Cortex of kidney (tissue), 1 donor: ENCODE measurements around the gene SRM.
"Not testable (repeated sequence)": the region's sequence is repeated elsewhere in the genome, so short reads cannot be mapped to it uniquely, and the experiment has no call there.

Source experiments
- DNase-seq: peaks from one replicate; lab custom pipeline; 2025; lab: John Stamatoyannopoulos, UW

Gene SRM

DNA sequence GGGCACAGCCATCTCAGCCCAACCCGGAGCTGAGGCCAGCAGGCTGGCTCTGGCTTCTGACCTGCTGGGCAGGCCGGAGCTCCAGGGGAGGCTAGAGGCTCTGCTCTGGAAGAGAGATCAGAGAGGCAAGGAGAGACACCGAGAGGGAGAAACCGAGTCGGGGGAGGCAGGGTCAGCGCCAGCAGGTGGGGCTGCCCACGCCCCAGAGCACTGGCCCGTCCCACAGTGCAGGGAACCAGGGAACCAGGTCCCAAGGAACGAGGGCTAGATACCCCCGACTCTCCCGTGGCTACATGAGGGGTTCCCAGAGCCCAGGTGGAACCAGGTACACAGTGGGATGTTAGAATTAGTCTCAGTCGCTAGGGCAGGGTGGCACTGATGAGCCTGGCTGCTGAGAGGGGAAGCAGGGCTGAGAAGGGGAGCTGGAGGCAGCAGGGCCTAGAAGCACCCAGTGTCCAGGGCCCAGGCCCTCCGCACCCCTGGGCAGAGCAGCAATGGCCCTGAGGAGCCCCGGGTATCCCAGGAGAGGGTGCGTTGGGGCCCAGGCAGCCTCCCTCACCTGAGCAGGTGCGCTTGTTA lies 14.9 kb downstream of the SRM start:
- DNase-seq, result no peak

DNA sequence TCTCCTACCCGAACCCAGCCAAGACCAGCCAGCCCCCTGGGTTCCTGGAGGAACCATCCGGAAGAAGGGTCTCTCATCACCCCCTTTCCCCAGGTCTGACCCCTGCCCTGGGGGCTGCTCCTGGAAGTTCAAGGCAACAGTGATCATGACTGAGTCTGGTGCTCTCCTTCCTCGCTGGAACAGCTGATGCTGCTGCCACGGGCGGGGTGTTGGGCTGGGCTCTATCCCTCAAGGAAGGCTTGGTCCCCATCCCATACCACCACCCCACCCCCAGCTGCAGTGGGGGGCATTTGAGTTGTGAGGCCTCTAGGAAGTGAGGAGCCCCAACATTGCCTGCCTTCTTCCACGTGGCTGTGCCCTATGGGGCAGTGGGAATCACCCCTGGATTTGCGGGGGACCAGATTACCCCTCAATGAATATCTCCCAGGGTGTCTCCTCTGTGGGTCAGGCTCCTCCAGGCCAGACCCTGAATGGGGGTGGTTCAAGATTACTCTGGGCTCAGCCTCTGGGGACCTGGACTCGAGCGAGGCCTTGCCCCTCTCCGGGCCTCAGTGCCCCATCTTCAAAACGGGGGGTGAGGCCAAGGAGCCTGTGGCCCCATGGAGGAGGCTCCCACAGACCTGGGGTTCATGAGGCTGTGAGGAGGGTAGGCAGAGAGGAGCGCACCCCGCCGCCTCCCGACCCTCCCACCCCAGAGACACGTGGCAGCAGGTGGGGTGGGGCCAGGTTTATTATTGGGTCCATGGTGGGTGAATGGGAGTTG lies 15.6 kb downstream of the SRM start:
- DNase-seq, result no peak

DNA sequence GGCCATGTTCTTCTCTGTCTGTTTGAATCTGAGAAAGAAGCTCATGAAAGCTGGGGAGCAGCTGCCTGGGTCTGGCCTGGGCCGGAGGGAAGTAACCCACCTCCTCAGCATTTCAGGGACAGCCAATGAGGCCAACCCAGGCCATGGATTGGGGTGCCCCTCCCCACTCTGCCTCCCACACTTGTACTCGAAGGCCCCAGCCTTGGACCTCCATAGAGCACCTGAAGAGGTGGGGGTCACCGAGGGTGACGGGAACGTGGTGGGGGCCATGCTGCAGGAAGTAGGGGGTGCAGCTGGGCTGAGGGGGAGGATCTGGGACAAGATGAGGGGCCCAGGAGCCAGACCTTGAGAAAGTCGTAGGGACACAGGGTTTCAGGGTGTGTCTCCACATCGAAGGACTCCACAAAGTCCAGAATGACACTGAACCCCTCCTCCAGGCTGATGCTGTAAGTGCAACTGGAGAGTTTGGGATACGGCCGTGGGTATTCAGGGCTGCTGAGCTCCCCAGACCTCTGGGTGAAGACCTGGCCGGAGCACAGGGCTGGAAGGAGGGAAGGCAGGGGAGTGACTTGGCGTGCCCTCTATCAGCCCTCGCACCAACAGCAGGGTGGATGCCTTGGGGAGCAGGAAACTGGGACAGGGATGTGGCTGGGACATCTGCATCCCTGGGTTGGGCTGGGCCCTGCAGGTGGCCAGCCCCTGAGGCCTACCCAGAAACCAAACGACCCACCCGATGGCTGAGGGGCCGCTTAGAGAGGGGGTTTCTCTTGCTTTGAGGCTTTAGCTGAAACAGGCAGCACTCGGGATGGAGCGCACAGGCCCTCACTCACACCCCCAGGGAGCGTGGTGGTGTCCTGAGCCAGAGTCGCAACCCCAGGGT lies 16.6 kb downstream of the SRM start:
- DNase-seq, result no peak

DNA sequence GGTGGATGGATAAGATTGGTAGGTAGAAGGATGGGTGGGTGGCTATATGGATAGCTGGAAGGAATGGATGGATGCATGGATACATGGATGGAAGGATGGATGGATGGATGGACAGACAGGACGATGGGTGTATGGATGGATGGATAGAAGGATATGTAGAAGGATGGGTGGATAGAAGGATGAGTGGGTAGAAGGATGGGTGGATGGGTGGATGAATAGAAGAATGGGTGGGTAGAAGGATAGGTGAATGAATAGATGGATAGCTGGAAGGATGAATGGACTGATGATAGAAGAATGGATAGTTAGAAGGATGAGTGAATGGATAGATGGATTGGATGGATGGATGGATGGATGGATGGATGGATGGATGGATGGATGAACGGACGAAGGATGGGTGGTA lies 17.8 kb downstream of the SRM start:
- no peak for DNase-seq

DNA sequence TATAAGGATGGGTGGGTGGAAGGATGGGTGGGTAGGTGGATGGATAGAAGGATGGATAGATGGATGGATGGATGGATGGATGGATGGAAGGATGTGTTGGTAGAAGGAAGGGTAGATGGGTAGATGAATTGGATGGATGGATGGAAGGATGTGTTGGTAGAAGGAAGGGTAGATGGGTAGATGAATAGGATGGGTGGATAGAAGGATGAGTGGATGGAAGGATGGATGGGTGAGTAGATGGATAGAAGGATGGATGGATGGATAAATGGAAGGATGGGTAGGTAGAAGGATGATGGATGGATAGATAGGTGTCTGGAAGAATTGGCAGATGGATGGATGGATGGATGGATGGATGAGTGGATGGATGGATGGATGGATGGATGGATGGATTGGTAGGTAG lies 18.8 kb downstream of the SRM start:
- no peak for DNase-seq

DNA sequence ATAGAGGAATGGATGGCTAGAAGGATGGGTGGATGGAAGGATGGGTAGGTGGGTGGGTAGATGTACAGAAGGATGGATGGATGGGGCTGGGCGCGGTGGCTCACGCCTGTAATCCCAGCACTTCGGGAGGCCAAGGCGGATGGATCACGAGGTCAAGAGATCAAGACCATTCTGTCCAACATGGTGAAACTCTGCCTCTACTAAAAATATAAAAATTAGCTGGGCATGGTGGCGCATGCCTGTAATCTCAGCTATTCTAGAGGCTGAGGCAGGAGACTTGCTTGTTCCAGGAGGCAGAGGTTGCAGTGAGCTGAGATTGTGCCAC lies 19.8 kb downstream of the SRM start:
- DNase-seq, result not testable (repeated sequence)

DNA sequence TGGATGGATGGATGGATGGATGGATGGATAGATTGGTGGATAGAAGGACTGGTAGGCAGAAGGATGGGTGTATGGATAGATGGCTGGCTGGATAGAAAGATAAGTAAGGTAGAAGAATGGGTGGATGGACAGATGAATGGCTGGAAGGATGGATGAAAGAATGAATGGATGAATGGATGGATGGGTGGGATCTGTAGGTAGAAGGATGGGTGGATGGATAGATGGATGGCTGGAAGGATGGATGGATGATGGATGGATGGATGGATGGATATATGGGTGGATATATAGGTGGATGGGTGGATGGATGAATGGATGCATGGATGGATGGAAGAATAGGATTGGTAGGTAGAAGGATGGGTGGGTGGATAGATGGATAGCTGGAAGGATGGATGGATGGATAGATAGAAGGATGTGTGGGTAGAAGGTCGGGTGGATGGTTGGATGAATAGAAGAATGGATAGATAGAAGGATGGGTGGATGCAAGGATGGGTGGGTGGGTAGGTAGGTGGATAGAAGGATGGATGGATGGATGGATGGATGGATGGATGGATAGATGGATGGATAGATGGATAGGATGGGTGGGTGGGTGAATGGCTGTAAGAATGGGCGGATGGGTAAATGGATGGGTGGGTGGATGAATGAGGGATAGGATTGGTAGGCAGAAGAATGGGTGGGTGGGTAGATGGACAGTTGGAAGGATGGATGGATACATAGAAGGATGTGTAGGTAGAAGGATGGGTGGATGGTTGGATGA lies 20.3 kb downstream of the SRM start:
- no peak for DNase-seq

DNA sequence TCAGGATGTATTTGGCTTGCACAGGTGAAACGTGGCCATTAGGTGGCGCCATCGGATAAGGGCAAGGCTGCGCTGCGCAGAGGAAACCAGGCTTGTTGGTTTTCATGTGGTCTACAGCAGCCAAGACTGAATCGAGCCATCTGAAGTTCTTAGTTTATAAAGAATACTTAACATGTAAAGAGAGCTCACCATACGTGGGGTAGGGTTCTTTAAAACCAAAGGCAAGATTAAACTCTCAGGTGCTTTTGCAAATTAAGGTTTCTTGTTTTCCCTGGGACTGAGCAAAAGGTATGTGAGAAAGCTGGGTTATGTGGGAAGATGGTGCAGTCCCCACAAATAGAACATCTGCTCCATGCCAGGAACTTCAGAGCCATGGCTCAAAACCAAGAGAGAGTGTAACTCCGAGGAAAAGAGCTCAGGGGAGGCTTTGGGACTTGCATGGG lies 22.1 kb downstream of the SRM start:
- no peak for DNase-seq

DNA sequence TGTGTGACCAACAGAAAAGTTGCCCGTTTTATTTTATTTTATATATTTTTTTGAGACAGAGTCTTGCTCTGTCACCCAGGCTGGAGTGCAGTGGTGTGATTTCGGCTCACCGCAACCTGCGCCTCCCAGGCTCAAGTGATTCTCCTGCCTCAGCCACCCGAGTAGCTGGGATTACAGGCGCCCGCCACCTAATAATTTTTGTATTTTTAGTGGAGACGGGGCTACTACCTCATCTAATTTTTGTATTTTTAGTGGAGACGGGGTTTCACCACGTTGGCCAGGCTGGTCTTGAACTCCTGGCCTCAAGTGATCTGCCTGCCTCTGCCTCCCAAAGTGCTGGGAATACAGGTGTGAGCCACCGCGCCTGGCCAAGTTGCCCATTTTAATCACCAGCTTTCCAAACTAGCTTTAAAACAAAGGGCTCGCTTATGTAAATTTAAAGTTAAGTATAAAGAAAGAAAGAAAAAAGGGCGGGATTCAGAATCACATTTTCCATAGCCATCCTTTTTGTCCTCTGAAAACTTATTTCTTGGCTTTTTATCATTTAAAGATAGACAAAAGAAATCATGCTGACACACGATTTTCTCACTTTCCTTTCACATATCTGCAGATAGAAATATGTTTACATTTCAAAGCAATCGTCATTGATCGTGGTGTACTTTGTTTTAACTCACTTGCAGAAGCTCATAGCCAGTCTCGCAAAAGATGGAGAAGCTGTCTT lies 22.6 kb downstream of the SRM start:
- DNase-seq, result not testable (repeated sequence)

DNA sequence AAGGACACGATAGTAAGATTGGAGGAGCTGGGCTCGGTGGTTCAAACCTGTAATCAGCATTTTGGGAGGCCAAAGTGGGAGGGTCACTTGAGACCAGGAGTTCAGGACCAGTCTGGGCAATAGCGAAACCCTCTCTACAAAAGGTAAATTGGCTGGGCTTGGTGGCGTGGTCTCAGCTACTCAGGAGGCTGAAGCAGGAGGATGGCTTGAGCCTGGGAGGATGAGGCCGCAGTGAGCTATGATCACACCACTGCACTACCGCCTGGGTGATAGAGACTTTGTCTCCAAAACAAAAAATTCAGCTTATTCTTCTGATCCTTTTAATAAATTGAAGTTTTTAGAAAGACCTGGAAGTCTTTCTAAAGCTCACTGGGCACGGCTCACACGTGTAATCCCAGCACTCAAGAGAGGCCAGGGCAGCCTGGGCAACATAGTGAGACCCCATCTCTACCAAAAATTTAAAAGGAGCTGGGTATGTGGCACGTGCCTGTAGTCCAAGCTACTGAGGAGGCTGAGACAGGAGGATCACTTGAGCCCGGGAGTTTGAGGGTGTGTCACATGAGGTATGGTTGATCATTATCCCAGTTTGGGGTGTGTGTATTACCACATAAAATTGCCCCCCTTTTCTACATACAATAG lies 28.1 kb downstream of the SRM start:
- no peak for DNase-seq

DNA sequence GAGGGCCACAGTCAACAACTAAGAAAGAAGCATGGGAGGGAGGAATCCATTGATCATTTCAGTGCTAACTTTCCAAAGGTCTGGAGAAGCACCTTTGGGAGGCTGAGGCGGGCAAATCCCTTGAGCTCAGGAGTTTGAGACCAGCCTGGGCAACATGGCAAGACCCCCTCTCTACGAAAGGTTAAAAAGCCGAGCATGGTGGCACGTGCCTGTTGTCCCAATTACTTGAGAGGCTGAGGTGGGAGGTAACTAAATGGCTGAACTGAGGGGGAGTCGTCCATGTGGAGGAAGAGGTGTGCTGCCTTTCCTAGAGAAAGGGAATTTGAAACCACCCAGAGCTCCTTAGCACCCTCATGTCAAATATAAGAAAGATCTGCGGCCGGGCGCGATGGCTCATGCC lies 29.0 kb downstream of the SRM start:
- no peak for DNase-seq

DNA sequence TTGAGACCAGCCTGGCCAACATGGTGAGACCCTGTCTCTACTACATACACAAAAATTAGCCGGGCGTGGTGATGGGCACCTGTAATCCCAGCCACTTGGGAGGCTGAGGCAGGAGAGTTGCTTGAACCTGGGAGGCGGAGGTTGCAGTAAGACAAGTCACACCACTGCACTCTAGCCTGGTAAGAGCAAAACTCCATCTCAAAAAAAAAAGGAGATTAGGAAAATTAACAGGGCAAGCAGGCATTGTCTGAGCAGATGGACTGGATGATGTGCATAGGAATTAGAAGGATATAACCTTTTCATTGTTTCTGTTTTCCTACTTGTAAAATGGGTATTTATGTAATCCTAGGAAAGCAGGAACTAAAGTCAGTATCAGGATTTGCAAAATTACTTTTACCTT lies 31.8 kb downstream of the SRM start:
- no peak for DNase-seq

DNA sequence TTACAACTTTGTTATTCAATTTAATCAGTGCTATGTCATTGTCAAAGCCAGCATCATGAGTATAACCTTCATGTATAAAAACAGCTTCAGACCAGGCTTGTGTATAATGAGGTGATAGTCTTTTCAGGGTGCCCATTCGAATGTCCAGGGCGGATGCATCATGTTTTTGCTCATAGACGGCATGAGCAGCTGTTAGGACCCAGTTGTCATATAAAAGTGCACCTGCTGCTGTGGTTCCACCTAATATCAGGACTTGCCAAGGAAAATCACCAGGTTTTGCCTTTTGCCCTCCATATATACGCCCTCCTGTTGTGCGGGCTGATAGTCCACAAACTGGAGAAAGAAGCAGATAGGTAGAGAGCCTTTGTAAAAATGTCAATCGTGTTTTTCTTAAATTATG lies 32.5 kb downstream of the SRM start:
- DNase-seq, result no peak

DNA sequence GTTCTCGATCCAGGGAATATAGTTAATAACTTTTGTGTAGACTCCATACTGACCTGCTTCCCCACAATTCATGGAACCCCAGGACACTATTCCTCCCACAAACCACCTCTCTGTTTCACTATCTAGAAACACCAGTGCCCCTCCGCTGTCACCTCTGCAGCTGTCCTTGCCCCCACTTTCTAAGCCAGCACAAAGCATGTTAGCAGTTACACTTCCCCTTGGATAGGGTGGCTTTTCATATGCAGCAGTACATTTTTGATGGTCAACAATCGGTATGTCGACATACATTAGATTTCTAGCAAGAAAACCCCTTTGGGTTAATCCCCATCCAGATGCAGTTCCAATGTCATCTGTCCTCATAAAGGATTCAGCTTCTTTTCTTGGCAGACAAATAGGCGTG lies 32.9 kb downstream of the SRM start:
- DNase-seq, result no peak

DNA sequence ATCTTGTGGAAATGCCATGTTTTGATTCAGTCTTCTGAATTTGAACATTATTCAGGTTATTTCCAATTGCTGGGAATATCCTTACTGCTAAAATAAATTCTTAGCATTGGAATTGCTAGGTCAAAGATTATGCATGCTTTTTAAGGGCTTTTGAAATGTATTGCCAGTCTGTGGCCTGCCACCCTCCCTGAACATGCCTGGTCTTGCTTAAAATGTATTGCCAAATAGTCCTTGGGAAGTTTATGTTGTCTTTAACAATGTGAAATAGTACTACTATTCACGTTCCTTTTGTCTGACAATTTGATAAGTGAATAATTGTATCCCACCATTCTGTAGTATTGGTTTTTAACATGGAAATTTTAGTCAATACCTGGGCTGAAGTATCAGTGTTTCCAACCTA lies 33.8 kb downstream of the SRM start:
- DNase-seq, result no peak

DNA sequence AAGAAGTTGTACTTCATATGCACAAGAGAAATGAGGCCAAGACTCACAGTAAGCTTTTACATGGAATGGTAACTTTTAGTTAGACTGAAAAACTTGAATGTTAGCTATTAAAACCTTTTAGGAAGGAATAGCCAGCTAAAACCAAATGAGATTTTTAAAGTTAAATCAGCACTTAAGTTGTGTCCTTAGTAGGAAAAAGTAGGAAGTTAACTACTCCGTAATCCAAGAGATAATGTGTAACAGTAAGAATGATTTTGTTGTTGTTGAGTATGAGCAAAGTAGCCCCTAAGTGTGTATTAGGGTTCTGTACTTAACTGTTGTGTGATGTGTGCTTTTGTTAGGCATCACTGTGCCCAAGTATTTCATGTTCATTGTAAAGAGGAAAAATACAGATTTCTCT lies 34.2 kb downstream of the SRM start:
- no peak for DNase-seq

DNA sequence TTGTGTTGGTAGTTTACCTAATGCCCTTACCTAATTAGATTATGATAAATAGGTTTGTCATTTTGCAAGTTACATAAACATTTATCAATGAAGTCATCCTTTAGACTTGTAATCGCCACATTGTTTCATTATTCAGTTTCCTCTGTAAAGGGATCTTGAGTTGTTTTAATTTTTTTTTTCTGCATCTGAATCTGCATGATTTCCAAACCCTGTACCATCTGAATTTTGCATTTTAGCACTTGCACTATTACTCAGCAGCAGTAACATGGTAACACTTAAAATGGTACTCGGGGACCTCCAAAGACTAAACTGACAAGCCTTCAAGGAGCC lies 35.0 kb downstream of the SRM start:
- no peak for DNase-seq

DNA sequence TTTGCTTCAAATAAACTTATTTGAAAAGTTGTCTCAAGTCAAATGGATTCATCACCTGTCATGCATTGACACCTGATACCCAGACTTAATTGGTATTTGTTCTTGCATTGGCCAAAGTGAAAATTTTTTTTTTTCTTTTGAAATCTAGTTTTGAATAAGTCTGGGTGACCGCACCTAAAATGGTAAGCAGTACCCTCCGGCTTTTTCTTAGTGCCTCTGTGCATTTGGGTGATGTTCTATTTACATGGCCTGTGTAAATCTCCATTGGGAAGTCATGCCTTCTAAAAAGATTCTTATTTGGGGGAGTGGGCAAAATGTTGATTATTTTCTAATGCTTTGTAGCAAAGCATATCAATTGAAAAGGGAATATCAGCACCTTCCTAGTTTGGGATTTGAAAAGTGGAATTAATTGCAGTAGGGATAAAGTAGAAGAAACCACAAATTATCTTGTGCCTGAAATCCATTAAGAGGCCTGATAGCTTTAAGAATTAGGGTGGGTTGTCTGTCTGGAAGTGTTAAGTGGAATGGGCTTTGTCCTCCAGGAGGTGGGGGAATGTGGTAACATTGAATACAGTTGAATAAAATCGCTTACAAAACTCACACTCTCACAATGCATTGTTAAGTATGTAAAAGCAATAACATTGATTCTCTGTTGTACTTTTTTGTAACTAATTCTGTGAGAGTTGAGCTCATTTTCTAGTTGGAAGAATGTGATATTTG lies 35.5 kb downstream of the SRM start:
- DNase-seq, result no peak

DNA sequence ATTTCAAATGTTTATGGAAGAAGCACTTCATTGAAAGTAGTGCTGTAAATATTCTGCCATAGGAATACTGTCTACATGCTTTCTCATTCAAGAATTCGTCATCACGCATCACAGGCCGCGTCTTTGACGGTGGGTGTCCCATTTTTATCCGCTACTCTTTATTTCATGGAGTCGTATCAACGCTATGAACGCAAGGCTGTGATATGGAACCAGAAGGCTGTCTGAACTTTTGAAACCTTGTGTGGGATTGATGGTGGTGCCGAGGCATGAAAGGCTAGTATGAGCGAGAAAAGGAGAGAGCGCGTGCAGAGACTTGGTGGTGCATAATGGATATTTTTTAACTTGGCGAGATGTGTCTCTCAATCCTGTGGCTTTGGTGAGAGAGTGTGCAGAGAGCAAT lies 36.6 kb downstream of the SRM start:
- no peak for DNase-seq

DNA sequence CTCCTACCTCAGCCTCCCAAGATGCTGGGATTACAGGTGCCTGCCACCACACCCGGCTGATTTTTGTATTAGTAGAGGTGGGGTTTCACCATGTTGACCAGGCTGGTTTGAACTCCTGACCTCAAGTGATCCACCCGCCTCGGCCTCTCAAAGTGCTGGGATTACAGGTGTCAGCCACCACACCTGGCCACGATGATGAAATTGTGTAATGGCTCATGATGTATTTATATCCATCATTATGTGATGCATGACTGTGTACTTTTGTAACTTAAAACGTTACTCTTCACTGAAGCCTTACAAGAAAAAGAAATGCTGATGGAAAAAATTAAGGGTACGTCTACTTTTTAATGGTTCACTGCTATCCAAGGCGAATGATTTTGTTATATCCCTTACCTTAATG lies 39.8 kb downstream of the SRM start:
- DNase-seq, result no peak

DNA sequence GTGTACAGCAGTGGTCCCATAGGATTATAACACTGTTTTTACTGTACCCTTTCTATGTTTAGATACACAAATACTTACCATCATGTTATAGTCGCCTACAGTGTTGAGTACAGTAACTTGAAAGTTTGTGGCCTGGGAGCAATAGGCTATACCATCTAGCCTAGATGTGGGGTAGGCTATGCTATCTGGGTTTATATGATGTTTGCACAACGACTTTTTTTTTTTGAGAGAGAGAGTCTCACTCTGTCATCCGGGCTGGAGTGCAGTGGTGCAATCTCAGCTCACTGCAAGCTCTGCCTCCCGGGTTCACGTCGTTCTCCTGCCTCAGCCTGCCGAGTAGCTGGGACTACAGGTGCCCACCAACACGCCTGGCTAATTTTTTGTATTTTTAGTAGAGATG lies 40.5 kb downstream of the SRM start:
- DNase-seq, result not testable (repeated sequence)
